EL (cell line): Measurements from ENCODE around the gene GOLGA7B.

Experiments
- DNase-seq: peaks from one replicate; pipeline ENCODE4 v3.0.0-alpha.2; 2016

Gene GOLGA7B

DNA sequence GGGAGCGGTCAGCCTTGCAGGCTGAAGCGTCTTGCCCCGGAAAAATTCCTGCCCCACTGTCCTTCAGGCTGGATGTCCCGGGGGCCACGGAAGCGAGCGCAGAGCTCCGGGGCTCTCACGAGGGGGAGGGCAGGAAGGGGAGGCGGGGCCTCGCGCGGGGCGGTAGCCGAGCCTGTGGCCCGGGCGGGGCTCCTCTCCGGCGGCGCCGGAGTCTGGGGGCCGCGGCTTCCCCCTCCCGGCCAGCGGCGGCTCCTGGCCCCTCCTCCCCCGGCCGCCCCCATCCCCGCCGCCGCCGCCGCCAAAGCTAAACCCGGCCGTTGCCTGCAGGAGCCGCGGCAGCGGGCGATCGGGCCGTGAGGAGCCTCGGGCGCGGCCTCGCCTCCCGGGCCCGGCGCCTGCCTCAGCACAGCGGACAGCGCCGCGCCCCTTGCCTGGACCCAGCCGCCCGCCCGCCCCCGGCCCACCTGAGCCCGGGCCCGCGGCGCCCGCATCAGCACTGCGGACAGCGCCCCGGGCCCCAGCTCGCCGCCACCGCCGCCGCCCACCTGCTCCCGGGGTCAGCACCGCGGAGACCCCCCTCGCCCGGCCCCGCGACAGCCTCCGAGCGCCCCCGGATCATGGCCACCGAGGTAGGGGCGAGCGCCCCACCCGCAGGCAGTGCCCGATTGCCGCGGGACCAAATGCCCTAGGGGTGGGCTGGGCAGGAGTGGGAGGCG lies at the start of gene GOLGA7B:
GOLGA7B (plus strand) TSS at position 157 of the 716 bp plus-strand sequence; CDS start at position 618, 461 bp downstream.
- DNase-seq: no peak

DNA sequence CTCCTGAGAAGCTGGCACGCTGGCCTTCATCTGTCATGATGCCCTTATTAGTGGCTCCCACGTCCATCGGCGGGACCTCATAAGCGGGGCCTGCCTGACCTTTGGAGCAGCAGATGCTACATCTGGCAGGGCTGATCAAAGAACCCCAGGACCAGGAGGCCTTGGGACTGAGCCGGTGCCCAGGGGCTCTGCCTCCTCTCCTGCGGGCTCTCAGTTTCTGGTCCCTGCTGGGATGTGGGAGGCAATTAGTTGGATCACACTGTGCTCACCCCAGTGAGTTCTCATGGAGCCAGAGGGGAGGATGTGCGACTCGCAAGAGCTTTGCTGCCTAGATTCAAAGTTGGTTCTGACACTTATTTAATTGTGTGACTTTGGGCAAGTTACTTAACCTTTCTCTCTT lies 49.2 kb upstream of the GOLGA7B start:
- DNase-seq: no peak

DNA sequence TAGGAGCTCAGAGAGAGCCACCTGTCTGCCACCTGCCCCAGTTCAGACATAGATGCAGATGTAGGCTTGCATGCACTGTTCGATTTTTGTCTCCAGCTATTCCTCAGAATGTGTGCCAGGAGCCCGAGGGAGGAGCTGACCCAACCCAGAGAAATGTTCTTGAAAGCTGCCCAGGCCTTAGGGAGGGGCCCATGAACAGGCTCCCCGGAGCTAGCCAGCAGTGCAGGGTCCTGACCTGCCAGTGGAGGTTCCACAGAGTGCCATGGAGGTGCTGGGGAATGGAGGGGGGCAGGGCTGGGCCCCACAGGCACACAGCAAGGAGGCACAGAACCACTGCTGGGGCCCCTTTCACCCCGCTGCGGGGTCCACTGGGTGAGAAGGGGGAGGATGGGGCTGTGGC lies 48.2 kb upstream of the GOLGA7B start:
- DNase-seq: no peak

DNA sequence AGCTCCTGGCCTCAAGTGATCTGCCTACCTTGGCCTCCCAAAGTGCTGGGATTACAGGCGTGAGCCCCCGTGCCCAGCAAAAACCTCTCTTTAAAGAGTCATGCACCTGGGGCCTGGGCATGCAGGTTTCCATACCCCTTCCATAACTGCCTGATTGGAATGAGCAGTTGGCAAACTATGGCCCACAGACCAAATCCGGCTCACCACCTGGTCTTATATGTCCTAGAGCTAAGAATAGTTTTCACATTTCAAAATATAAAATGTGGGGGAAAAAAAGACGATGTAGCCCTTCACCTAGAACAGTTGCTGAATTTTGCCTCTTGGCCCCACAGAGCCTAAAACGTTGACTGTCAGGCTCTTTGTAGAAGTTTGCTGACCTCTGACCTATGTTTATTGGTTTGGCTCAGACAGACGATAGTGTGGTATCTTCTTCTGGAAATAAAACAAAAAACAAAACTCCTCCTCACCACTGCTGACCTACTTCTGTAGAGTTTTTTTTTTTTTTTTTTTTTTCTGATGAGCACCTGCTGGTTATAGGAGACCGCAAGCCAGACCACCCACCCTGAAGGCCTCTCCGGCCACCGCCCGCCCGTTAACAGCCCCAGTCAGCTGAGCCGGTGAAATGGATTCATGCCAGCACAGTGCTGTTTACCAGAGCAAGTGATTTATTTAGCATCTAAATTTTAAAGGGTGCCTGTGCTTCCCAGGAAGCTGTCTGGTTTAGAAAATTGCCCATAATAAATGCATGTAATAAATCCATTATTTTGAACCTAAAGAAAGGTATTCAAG lies 44.4 kb upstream of the GOLGA7B start:
- DNase-seq: no peak

DNA sequence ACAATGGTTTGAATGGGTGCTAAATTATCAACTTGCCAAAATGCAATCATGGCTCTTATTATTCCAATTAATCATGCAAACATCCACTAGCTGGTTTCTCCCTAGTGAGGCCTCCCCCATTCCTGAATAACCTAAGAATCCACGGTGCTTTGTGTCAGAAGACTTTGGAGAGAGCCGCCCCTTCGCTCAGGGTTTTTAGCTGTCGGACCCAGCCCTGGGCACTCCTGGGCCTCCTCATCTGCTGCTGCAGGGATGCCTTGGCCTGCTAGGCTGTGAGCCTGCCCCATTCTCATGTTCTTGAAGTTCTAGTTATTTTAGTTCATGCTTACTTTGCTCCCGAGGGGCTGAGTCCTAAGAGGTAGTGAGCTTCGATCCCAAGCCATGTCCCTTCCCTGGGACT lies 43.7 kb upstream of the GOLGA7B start:
- DNase-seq: no peak

DNA sequence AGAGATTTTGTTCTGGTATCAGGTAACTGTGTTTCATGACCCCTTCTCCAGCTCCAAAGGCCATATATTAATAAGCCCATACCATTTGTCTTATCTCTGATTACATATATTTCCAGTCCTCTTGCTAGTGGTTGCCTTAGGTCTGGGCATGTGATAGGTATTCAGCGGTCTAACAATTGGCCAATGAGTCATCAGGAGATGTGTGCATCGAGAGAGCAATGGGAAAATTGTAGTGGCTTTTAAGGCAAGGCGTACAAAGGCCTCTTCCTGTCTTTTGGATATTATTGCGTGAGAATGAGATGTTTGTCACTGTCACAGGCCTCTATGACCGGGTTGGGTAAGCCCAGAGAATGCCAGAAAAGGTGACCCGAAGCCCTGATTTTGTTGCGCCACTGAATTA lies 39.2 kb upstream of the GOLGA7B start:
- peak; percentile 45 for DNase-seq

DNA sequence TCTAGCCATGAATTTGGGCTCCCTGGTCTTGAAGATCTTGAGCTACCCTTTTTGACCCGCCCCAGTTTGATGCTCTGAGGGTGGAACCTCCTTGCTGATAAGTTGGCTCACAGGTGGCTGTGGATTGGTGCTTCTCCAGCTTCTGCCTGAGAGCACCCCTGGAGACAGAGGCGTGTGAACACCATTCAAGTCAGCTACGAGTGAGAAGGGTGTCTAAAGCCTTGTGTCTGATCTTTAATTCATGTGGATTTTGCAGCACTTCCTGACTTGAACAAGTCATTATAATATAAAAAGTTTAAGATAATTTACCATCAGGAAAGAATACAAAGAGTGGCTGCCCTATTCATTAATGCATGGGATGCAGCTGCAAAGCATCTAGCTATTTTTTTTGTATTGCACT lies 37.7 kb upstream of the GOLGA7B start:
- DNase-seq: no peak

DNA sequence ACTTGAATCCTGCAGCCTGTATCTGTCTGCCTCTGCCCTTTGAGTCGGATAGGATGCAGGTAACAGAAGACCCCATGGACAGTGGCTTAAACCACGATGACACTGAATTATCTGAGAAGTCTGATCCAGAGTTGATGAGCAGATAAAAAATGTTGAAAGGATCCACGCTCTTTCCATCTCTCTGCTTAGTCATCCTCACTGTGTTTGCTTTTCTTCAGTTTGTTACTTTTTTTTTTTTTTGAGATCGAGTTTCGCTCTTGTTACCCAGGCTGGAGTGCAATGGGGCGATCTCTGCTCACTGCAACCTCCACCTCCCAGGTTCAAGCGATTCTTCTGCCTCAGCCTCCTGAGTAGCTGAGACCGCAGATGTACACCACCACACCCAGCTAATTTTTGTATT lies 36.9 kb upstream of the GOLGA7B start:
- DNase-seq: no peak

DNA sequence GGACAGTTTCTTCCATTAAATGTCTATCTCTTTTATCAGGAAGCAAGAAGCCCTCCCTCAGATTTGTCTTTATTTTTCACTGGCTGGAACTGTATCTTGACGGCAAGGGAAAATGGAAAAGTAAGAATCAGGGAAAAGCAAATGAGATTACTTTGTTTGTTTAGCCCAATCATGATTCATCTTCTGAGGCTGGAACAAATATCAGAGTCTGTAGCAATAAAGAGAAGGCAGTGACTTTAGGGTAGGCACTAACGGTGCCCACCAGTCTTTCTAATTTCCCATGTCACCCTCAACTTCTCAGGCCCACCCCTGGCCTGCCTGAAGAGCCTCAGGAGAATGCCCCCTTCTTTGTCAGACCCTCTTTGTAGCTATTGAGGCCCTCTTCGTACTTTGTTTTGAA lies 36.3 kb upstream of the GOLGA7B start:
- no peak for DNase-seq

DNA sequence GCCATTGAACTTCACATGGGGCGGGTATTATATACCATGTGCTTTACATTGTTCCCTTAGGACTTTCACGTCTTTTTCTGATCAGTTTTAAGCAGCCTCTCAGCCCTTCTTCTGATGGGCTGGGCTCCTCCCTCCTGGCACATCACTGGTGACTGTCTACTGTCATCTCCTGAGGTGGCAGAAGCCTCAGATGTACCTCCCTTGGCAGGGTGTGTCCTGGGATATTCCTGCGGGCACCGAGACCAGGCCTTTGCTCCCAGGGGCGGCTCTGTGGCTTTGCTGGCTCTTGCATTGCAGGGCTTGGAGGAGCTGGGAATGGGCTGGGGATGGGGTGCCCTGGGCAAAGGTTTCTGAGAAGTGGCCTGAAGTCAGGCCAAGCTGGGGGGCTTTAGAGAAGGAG lies 34.6 kb upstream of the GOLGA7B start:
- DNase-seq: no peak

DNA sequence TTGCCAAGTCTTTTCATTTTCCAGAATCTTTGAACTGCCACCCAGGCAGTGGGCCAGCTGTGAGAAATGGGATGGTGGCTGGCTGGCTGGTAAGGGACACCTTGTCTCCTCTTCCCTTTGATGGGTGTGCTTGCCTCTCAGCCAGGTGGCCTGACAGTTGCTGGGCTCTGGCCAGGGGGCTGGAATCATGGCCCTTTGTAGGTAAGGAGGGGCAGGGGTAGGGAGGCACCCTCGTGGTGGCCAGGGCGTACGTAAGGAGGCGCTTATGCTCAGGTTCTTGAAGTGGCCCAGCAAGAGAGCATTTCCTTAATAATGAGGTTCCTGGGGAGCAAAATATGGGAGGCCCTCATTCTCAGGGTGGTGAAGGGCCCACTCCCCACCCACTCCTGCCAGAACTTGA lies 33.0 kb upstream of the GOLGA7B start:
- no peak for DNase-seq

DNA sequence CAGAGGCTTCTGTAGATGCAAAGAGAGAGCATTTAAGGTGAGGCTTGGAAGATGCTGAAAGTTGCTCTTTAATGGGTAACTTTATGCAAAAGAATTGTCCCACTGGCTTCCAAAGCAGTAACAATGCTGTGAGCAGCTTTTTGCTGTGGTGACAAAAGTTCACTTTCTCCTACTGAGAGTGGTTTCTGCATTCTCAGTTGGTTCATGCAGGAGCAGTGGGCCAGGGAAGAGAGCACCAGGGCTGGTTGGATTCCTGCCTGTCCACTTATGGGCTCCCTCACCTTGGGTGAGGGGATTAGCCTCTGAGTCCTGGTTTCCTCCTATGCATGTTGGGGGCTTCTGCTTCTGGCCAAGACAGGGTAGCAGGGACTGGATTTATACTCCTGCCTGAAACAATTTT lies 31.1 kb upstream of the GOLGA7B start:
- no peak for DNase-seq

DNA sequence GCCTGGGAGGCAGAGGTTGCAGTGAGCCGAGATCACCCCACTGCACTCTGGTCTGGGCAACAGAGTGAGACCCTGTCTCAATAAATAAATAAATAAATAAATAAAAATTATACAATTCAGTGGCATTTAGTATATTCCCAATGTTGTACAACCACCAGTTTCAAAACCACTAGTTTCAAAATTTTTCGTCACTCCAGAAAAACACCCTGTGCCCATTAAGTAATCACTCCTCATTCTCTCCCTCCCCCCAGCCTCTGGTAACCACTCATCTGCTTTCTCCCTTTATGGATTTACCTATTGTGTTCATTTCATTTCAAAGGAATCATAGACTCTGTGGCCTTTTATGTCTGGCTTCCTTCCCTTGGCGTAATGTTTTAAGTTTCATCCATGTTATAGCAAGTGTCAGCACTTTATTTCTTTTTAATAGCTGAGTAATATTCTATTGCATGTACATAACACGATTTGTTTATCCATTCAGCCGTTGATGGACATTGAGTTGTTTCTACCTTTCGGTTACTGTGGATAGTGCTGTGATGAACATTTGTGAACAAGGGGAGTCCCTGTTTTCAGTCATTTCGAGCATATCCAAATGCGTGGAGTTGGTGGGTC lies 29.4 kb upstream of the GOLGA7B start:
- DNase-seq: no peak

DNA sequence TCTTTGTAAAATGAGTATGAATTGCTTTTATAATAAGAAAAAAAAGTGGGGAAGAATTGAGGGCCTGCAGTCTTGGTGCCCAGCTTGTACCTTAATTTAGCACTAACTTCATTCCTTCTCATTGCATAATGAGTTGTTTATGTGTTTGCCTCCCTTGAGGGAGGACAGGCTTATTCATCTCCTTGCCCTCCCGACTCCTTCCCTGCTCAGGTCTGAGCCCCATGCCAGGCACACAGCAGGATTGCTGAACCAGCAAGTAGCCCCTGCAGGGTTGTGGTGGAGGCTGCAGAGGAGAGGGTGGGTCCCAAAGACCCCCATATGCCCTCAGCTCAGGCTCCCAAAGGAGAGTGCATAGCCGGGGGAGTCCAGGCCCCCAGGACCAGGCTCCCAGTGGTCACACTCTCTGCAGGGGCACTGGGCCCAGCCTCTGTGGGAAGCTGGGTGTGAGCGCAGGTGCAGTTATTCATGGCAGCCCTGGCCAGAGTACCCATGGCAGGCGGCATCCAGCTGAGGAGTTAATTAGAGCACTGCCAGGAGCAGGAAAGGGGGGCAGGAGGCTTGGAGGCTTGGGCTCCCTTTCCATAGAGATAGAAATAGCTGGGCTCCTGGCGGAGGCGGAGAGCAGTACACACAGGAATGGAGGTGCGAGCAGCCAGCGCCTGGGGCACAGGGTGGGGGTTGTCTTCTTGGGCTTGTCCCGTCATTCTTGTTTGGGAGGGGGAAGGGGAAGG lies 28.2 kb upstream of the GOLGA7B start:
- no peak for DNase-seq

DNA sequence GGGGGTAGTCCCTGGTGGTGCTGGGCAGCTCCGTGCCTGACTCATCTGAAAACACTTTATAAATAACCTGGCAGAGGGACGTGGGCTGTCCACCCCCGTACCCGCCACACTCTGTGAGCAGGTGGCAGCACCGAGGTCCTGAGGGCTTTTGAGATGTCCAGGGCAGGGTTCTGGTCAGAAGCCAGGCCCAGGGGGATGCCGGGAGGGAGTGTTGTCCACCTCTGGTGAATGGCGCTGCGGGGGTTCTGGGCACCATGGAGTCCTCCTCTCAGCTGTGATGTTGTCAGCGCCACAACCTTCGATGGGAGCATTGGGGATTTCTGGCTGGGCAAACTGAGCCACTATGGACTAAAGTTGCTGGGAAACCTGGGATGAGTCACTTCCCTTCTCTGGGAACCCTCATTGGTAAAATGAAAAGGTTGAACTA lies 27.4 kb upstream of the GOLGA7B start:
- DNase-seq: no peak

DNA sequence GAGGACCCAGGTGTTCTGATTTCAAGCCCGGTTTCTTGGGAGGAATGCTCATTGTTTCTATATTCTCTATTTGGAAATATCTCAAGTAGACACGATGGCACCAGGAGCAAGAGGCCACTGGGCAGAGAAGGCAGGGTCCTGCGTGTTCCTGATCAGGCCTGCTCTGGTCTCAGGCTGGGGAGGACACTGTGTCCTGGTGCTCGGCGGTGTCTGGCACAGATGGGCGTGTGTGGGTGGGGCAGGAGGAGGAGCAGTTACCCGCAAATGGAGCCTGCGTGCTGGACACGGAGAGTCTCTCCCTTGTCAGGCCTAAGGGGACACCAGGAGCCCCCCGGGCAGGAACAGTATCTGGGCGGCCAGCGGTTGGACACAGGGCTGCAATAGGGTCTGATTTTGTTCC lies 25.9 kb upstream of the GOLGA7B start:
- DNase-seq: no peak

DNA sequence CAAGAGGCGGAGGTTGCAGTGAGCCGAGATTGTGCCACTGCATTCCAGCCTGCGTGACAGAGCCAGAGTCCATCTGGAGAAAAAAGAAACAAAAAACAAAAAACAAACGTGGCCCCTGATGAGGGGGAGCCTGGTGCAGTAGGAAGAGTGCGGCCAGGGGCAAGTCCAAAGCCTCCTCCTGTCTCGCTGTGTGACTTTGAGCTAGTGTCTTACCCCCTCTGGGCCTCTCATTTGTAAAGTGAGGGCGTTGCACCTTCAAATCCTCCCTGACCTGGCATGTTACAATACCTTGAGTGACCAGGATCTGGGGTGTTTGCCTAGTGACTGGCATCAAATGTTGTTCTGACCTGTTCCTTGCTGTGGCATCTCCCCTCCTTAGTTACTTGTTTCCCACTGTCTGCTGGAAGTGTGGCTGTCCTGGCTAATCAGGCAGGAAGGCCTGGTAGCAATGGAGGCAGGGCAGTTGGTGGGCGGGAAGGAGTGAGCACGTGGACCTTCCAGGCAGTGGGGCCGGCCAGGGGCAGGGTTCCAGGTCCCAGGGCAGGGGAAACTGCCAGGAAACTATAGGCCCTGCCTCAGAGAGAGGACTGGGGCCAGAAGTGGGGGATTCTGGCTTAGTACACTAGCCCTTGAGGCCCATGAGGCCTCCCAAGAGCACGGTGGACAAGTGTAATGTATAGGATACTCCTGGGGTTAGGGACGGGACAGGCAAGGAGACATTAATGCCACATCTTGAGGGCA lies 24.5 kb upstream of the GOLGA7B start:
- no peak for DNase-seq

DNA sequence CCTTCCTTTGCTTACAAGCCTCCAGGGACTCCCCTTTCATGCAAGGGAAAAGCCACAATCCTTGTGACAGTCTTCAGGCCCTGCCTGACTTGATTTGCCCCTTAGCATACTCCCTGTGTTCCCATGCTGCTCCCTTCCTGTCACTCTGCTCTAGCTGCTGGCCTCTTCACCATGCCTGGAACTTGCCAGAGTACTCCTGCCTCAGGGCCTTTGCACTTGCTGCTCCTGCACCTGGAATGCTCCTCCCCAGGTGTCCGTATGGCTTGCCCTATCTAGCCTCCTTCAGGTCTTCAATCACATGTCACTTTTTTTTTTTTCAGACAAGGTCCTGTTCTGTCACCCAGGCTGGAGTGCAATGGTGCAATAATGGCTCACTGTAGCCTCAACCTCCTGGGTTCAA lies 22.8 kb upstream of the GOLGA7B start:
- no peak for DNase-seq

DNA sequence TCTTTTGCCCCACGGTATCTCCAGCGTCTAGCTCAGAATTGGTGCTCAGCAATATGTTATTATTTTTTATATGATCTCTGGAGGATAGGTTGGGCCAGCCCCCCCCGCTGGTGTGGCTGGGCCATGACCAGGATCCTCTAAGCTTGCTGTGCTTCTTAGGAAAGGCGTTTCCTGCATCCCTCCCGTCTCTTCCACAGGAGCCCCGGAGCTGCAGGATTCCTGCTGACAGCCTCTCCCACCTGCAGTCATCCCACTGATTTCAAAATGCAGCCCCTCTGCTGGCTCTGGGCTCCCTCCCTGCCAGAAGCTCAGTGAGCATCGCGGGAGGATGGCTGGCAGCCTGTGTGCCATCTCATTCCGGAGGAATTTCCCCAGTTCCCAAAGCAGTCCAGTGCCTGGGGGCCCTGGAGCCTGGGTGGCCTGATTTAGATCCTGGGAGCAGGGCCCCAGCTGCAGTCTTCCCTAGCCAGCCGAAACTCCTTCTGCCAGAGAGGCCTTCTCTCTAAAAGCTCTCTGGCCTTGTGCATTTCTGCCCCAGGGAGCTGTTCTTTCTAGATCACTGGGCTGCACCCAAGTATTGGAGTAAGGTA lies 21.8 kb upstream of the GOLGA7B start:
- DNase-seq: peak; percentile 75

DNA sequence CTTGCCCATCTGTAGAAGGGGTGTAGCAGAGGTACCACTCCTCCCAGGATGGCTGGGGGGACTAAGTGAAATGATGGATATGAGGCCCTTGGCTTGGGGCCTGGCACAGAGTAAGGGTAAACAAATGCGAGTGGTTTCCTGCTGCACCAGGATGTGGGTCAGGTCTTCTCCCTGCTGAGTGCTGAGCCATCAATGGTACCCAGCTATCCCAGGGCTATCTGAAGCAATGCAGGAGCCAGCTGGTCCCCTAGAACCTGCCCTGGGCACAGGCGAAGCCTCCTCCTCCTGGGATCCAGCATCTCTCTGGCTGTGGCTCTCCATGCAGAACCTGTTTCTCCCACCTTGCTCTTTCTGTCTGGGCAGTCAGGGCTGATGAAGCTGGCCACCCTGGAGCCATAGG lies 20.9 kb upstream of the GOLGA7B start:
- no peak for DNase-seq

DNA sequence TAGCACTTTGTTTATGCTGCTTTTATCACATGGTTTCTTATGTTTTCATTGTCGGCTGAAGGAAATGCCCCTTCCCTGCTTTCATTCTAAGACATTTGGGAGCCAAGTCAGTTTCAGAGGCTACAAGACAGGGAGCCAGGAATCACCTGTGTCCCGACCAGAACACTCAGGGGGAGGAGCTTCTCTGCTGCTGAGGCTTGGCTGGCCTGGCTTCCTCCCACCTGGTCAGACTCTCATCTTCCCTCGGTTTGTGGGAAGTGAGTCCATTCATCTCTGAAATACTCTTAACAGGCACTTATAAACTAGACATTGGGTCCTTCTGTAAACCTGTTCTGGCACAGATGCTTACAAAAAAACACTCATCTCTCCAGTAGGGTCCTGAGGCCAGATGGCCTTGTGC lies 19.6 kb upstream of the GOLGA7B start:
- no peak for DNase-seq

DNA sequence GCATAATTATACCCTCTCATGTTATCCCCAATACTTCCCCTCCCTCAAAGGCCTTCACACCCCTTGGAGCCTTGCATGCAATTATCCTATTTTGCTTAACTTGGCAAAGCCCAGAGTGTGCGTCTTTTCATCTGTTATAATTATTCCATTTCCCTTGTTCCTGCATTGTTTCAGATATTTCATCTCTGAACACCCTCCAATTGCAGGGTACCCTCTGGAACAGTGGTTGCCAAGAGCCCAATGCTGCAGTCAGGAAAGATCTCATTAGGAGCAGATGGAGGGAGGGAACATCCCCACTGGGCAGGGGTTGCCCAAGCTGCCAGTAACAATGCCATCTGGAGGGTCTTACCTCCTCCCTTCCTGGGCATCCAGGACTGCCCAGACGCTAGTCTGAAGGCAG lies 18.4 kb upstream of the GOLGA7B start:
- DNase-seq: no peak
